ENCODE results near the gene PPOX.
A peak's percentile ranks its signal among the peaks of the same experiment; 100 is the strongest.

The PPOX gene

GRCh38 chr1:161157867-161158266, 8.4 kb upstream of the PPOX start:
- Histone ChIP-seq H3K27me3 (replicated peaks; ENCODE audit: control insufficient read depth, insufficient read depth, low read length) (no peaks in the 10 kb centered on the region), H3K4me1 (ENCODE audit: control insufficient read depth, insufficient read depth, low read length) (peaks cover 22% of the 10 kb centered on the region), H3K36me3 (ENCODE audit: control insufficient read depth, insufficient read depth, low read length, severe bottlenecking) (peaks cover 29% of the 10 kb centered on the region), H3K4me3 (ENCODE audit: low read length) (no peak overlapping the region), H3K9ac (ENCODE audit: low read length) (no peak overlapping the region), H3K9me3 (ENCODE audit: control insufficient read depth, low read length) (no peaks in the 10 kb centered on the region)
- DNase-seq (ENCODE audit: low read depth), result no peak

GRCh38 chr1:161158316-161159010, 7.8 kb upstream of the PPOX start:
- peak overlapping the region; percentile 90 for H3K4me3 ChIP-seq (ENCODE audit: low read length)
- peaks cover 35% of the 10 kb centered on the region for H3K36me3 ChIP-seq (ENCODE audit: control insufficient read depth, insufficient read depth, low read length, severe bottlenecking)
- H3K9ac ChIP-seq (ENCODE audit: low read length), result peak overlapping the region; percentile 90
- H3K9me3 ChIP-seq (ENCODE audit: control insufficient read depth, low read length), result no peaks in the 10 kb centered on the region
- DNase-seq (ENCODE audit: low read depth), result no peak
- no peaks in the 10 kb centered on the region for H3K27me3 ChIP-seq (replicated peaks; ENCODE audit: control insufficient read depth, insufficient read depth, low read length)
- H3K4me1 ChIP-seq (ENCODE audit: control insufficient read depth, insufficient read depth, low read length), result peaks cover 18% of the 10 kb centered on the region

DNA sequence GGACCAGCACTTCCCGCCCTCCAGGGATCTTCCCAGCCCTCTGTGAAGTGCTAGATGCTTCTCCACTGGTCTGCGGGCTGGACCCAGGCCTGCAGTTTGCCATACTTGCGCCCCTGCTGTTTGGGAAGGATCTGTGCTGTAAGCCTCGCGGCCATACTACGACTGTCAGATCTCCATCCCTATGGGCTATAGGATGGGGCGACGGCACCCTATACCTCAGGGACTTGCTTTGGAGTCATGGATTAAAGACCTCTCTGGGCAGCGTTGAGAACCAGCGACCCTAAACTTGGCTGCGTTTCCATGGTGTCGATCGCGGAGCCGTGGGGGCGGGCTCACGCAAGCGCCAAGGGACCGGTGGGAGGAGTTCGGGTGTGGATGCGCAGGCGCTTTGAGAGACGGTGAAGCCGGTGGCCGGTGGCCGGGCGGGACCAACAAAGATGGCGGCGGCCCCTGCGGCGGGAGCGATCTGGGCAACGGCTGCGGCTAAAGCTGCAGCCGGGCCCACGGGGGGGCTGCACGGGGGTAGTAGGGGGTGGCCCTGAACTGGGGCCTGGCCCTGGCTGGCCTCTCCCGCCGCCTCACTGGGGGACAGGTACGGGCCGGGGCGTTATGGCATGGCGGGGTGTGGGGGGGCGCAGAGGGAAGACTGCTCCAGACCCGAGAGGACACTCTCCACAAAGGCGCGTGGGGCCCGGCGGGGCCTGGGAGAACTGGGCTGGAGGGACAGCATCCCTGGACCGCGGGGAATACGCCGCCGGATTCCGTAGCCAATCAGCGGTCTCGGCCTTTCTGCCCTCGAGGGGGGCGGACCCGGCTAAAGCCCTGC, 6.9 kb upstream of the PPOX start, which contains the start of gene USP21:
TSS of gene USP21 (plus strand) at position 414 of the 826 bp plus-strand sequence. CDS start 1,141 bp downstream, outside the sequence.
- Histone ChIP-seq H3K4me1 (ENCODE audit: control insufficient read depth, insufficient read depth, low read length) (peaks cover 18% of the 10 kb centered on the region), H3K9ac (ENCODE audit: low read length) (peak within 1 kb of the TSS; percentile 90), H3K27me3 (replicated peaks; ENCODE audit: control insufficient read depth, insufficient read depth, low read length) (no peaks in the 10 kb centered on the region), H3K36me3 (ENCODE audit: control insufficient read depth, insufficient read depth, low read length, severe bottlenecking) (peaks cover 37% of the 10 kb centered on the region), H3K4me3 (ENCODE audit: low read length) (peak within 1 kb of the TSS; percentile 90), H3K9me3 (ENCODE audit: control insufficient read depth, low read length) (no peaks in the 10 kb centered on the region)
- peak; percentile 98 for DNase-seq (ENCODE audit: low read depth)

DNA sequence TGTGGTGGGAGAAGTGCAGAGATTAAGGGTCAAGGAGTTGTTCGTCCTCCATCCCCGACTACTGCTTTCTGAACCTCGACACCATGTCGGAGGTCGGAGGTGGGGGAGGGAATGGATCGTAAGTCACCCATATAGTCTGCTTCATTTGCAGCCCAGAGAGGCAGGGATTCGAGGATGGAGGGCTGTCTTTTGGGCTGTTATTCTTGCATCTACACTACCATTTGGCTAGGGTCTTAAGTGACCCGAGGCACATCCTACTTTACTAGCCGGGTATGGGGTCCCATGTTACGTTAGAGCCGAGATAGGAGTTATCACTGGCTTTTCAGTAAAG, 6.3 kb upstream of the PPOX start:
- peaks cover 43% of the 10 kb centered on the region for H3K36me3 ChIP-seq (ENCODE audit: control insufficient read depth, insufficient read depth, low read length, severe bottlenecking)
- H3K4me1 ChIP-seq (ENCODE audit: control insufficient read depth, insufficient read depth, low read length), result peaks cover 18% of the 10 kb centered on the region
- no peaks in the 10 kb centered on the region for H3K27me3 ChIP-seq (replicated peaks; ENCODE audit: control insufficient read depth, insufficient read depth, low read length)
- peak overlapping the region; percentile 90 for H3K9ac ChIP-seq (ENCODE audit: low read length)
- H3K9me3 ChIP-seq (ENCODE audit: control insufficient read depth, low read length), result no peaks in the 10 kb centered on the region
- H3K4me3 ChIP-seq (ENCODE audit: low read length), result peak overlapping the region; percentile 90
- no peak for DNase-seq (ENCODE audit: low read depth)

GRCh38 chr1:161160671-161161145, 5.5 kb upstream of the PPOX start:
- no peaks in the 10 kb centered on the region for H3K27me3 ChIP-seq (replicated peaks; ENCODE audit: control insufficient read depth, insufficient read depth, low read length)
- H3K36me3 ChIP-seq (ENCODE audit: control insufficient read depth, insufficient read depth, low read length, severe bottlenecking), result peaks cover 45% of the 10 kb centered on the region
- DNase-seq (ENCODE audit: low read depth), result no peak
- H3K9ac ChIP-seq (ENCODE audit: low read length), result no peak overlapping the region
- no peaks in the 10 kb centered on the region for H3K9me3 ChIP-seq (ENCODE audit: control insufficient read depth, low read length)
- peaks cover 23% of the 10 kb centered on the region for H3K4me1 ChIP-seq (ENCODE audit: control insufficient read depth, insufficient read depth, low read length)
- H3K4me3 ChIP-seq (ENCODE audit: low read length), result no peak overlapping the region

DNA sequence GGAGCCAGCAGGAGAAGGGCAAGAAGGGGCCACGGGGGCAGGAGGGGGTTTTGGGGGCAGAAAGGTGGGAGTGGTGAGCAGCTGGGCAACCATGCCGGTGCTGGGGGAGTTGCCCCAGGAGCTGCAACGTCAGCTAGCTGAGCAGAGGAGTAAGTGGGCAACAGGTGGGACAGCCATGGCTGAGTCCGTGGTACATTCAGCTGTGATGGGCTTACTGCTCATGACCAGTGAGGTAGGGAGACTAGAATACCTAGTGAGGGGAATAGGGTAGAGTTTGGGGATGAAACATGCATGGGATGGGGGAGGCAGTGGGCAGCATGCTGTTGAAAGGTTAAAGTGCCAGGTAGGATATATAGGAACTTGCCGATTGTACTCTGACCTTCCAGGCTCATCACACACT, 4.6 kb upstream of the PPOX start:
- Histone ChIP-seq H3K4me3 (ENCODE audit: low read length) (no peak overlapping the region), H3K36me3 (ENCODE audit: control insufficient read depth, insufficient read depth, low read length, severe bottlenecking) (peaks cover 45% of the 10 kb centered on the region), H3K9me3 (ENCODE audit: control insufficient read depth, low read length) (no peaks in the 10 kb centered on the region), H3K4me1 (ENCODE audit: control insufficient read depth, insufficient read depth, low read length) (peaks cover 26% of the 10 kb centered on the region), H3K27me3 (replicated peaks; ENCODE audit: control insufficient read depth, insufficient read depth, low read length) (no peaks in the 10 kb centered on the region), H3K9ac (ENCODE audit: low read length) (no peak overlapping the region)
- DNase-seq (ENCODE audit: low read depth), result no peak

- DNase-seq (ENCODE audit: low read depth), result no peak
- H3K9ac ChIP-seq (ENCODE audit: low read length), result no peak overlapping the region
- no peaks in the 10 kb centered on the region for H3K27me3 ChIP-seq (replicated peaks; ENCODE audit: control insufficient read depth, insufficient read depth, low read length)
- peaks cover 30% of the 10 kb centered on the region for H3K4me1 ChIP-seq (ENCODE audit: control insufficient read depth, insufficient read depth, low read length)
- no peak overlapping the region for H3K4me3 ChIP-seq (ENCODE audit: low read length)
- H3K36me3 ChIP-seq (ENCODE audit: control insufficient read depth, insufficient read depth, low read length, severe bottlenecking), result peaks cover 43% of the 10 kb centered on the region
- H3K9me3 ChIP-seq (ENCODE audit: control insufficient read depth, low read length), result no peaks in the 10 kb centered on the region
Measured at GRCh38 chr1:161162052-161162451, 4.2 kb upstream of the PPOX start.

- no peak overlapping the region for H3K9ac ChIP-seq (ENCODE audit: low read length)
- H3K9me3 ChIP-seq (ENCODE audit: control insufficient read depth, low read length), result no peaks in the 10 kb centered on the region
- no peak for DNase-seq (ENCODE audit: low read depth)
- H3K27me3 ChIP-seq (replicated peaks; ENCODE audit: control insufficient read depth, insufficient read depth, low read length), result no peaks in the 10 kb centered on the region
- no peak overlapping the region for H3K4me3 ChIP-seq (ENCODE audit: low read length)
- H3K4me1 ChIP-seq (ENCODE audit: control insufficient read depth, insufficient read depth, low read length), result peaks cover 33% of the 10 kb centered on the region
- peaks cover 36% of the 10 kb centered on the region for H3K36me3 ChIP-seq (ENCODE audit: control insufficient read depth, insufficient read depth, low read length, severe bottlenecking)
Measured at GRCh38 chr1:161162806-161163205, 3.4 kb upstream of the PPOX start.

GRCh38 chr1:161163793-161164192, 2.4 kb upstream of the PPOX start:
- peaks cover 27% of the 10 kb centered on the region for H3K36me3 ChIP-seq (ENCODE audit: control insufficient read depth, insufficient read depth, low read length, severe bottlenecking)
- no peaks in the 10 kb centered on the region for H3K9me3 ChIP-seq (ENCODE audit: control insufficient read depth, low read length)
- DNase-seq (ENCODE audit: low read depth), result no peak
- no peak overlapping the region for H3K4me3 ChIP-seq (ENCODE audit: low read length)
- H3K27me3 ChIP-seq (replicated peaks; ENCODE audit: control insufficient read depth, insufficient read depth, low read length), result no peaks in the 10 kb centered on the region
- H3K4me1 ChIP-seq (ENCODE audit: control insufficient read depth, insufficient read depth, low read length), result peaks cover 29% of the 10 kb centered on the region
- no peak overlapping the region for H3K9ac ChIP-seq (ENCODE audit: low read length)

GRCh38 chr1:161164901-161165610, 1.2 kb upstream of the PPOX start:
- H3K4me3 ChIP-seq (ENCODE audit: low read length), result peak overlapping the region; percentile 93
- DNase-seq (ENCODE audit: low read depth), result no peak
- peaks cover 35% of the 10 kb centered on the region for H3K36me3 ChIP-seq (ENCODE audit: control insufficient read depth, insufficient read depth, low read length, severe bottlenecking)
- peak overlapping the region; percentile 91 for H3K9ac ChIP-seq (ENCODE audit: low read length)
- H3K9me3 ChIP-seq (ENCODE audit: control insufficient read depth, low read length), result no peaks in the 10 kb centered on the region
- H3K27me3 ChIP-seq (replicated peaks; ENCODE audit: control insufficient read depth, insufficient read depth, low read length), result no peaks in the 10 kb centered on the region
- H3K4me1 ChIP-seq (ENCODE audit: control insufficient read depth, insufficient read depth, low read length), result peaks cover 21% of the 10 kb centered on the region
